Measurements from ENCODE around the gene DNAH2. TPM values are rescaled to one million over a fixed set of nuclear protein-coding genes. Genes with fewer than 3 reads are reported as not detected.

The DNAH2 gene
- total RNA-seq, 1 experiment from 2014 or later = 0.15 TPM

DNA sequence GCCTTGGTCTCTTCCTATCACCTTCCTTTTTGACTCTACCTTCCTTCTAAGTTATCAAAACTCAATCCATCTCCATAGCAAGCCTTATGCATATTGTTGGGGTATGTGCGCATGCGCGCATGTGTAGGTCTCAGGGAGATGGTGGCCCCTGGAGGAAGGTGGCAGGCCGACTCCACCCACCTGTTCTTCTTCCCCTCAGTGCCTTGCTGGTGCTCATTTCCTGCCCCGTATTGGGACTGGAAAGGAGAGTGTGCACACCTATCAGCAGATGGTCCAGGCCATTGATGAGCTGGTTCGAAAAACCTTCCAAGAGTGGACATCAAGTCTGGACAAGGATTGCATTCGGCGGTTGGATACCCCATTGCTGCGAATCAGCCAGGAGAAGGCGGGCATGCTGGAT lies 25.2 kb downstream of the DNAH2 start:
- peaks cover 2% of the 10 kb centered on the region for H3K23me2 ChIP-seq (ENCODE audit: insufficient read length, low read depth, low read length, poor library complexity, severe bottlenecking)
- H3K4me1 ChIP-seq (ENCODE audit: insufficient read depth, low read length) = no peaks in the 10 kb centered on the region
- no peaks in the 10 kb centered on the region for H4K20me1 ChIP-seq (ENCODE audit: control insufficient read depth, insufficient read depth, insufficient read length)
- no peak overlapping the region for H2BK12ac ChIP-seq (ENCODE audit: insufficient read length, low read depth, low read length)
- no peak overlapping the region for H3K27ac ChIP-seq (ENCODE audit: insufficient read length, low read depth, low read length)
- Mint-ChIP-seq H3K4me1 (peaks cover 0 to 4% of the 10 kb centered on the region in 2 experiments; a peak in 2 of 4 replicates), H3K36me3 (ENCODE audit: insufficient read depth in 1 of 3, low read depth in 3 of 3) (no peaks in the 10 kb centered on the region), H3K27ac (no peak overlapping the region; a peak in 1 of 7 replicates), H3K9me3 (no peaks in the 10 kb centered on the region), H3K27me3 (ENCODE audit: low read depth) (peaks cover 26% of the 10 kb centered on the region), H3K4me3 (no peak overlapping the region)
- no peak overlapping the region for H3T11ph ChIP-seq (ENCODE audit: low read length)
- no peak overlapping the region for H3K14ac ChIP-seq (ENCODE audit: insufficient read depth, low read length)
- DNase-seq = no peak
- H4K91ac ChIP-seq (ENCODE audit: insufficient read length, low read depth, low read length) = no peak overlapping the region
- no peaks in the 10 kb centered on the region for H3K9me3 ChIP-seq (ENCODE audit: control insufficient read depth, low read depth, low read length)
- H4K8ac ChIP-seq (replicated peaks; ENCODE audit: insufficient read length, low read depth, low read length) = no peak overlapping the region
- no peak overlapping the region for H3K4me2 ChIP-seq (ENCODE audit: insufficient read depth, insufficient read length, low read length)
- H2BK20ac ChIP-seq (ENCODE audit: low read depth, low read length, poor library complexity, severe bottlenecking) = no peak overlapping the region
- no peak overlapping the region for H2BK5ac ChIP-seq (ENCODE audit: insufficient read length, low read length)
- H3K79me1 ChIP-seq (ENCODE audit: insufficient read depth, low read depth, low read length, poor library complexity, severe bottlenecking) = no peaks in the 10 kb centered on the region
- H3K27me3 ChIP-seq (ENCODE audit: insufficient read depth, low read length) = no peaks in the 10 kb centered on the region; the same call in 1 of the 2 replicates
- H3K4ac ChIP-seq (ENCODE audit: low read depth, low read length) = no peak overlapping the region
- no peak overlapping the region for H2BK15ac ChIP-seq (ENCODE audit: low read depth, low read length)
- H4K5ac ChIP-seq (ENCODE audit: insufficient read length, low read depth, low read length) = no peak overlapping the region
- H3K9ac ChIP-seq (ENCODE audit: extremely low read depth, insufficient read length, low read length) = no peak overlapping the region
- no peak overlapping the region for H3K56ac ChIP-seq (ENCODE audit: insufficient read length, low read depth, low read length)
- H2AK5ac ChIP-seq (ENCODE audit: insufficient read length, low read length) = peak overlapping the region; percentile 55
- TF ChIP-seq, protein P1, sequence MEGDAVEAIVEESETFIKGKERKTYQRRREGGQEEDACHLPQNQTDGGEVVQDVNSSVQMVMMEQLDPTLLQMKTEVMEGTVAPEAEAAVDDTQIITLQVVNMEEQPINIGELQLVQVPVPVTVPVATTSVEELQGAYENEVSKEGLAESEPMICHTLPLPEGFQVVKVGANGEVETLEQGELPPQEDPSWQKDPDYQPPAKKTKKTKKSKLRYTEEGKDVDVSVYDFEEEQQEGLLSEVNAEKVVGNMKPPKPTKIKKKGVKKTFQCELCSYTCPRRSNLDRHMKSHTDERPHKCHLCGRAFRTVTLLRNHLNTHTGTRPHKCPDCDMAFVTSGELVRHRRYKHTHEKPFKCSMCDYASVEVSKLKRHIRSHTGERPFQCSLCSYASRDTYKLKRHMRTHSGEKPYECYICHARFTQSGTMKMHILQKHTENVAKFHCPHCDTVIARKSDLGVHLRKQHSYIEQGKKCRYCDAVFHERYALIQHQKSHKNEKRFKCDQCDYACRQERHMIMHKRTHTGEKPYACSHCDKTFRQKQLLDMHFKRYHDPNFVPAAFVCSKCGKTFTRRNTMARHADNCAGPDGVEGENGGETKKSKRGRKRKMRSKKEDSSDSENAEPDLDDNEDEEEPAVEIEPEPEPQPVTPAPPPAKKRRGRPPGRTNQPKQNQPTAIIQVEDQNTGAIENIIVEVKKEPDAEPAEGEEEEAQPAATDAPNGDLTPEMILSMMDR (conservative IDR thresholded peaks at IDR 0.05) = no peak
- H2BK120ac ChIP-seq (ENCODE audit: low read depth, low read length, poor library complexity, severe bottlenecking) = no peak overlapping the region
- H3K79me2 ChIP-seq (ENCODE audit: insufficient read depth, low read length) = no peaks in the 10 kb centered on the region
- no peak overlapping the region for H2AFZ ChIP-seq (ENCODE audit: low read length)
- no CpG with 5 or more reads among the region's 10 CpGs for WGBS (ENCODE audit: extremely low coverage, insufficient read length, low lambda C conversion rate)
- no peak overlapping the region for H3K18ac ChIP-seq (ENCODE audit: insufficient read length, low read depth, low read length)
- H3K23ac ChIP-seq (ENCODE audit: insufficient read length, low read depth, low read length) = no peak overlapping the region
